Activated CD4-positive, alpha-beta T cell treated with anti-CD3 and anti-CD28 coated beads, Interleukin-2, amount 50 U/mL, for 1 hour (primary cell): ENCODE data around the gene BAMBI.

Experiments
- DNase-seq: peaks from one replicate; pipeline ENCODE4 v3.0.0-alpha.2; 2020

Gene BAMBI

GRCh38 chr10:28709001-28709710, 31.8 kb downstream of the BAMBI start:
- no peak for DNase-seq

GRCh38 chr10:28710202-28710886, 33.0 kb downstream of the BAMBI start:
- no peak for DNase-seq

- DNase-seq, result no peak
These were observed 33.7 kb downstream of the BAMBI start for GRCh38 chr10:28711041-28711440.

- DNase-seq, result no peak
These were observed 34.5 kb downstream of the BAMBI start for GRCh38 chr10:28711776-28712175.

GRCh38 chr10:28713626-28714352, 36.5 kb downstream of the BAMBI start:
- DNase-seq, result no peak

- DNase-seq, result no peak
These were observed 37.2 kb downstream of the BAMBI start for GRCh38 chr10:28714401-28715053.

- no peak for DNase-seq
These were observed 37.9 kb downstream of the BAMBI start for GRCh38 chr10:28715246-28715645.

- no peak for DNase-seq
These were observed 38.4 kb downstream of the BAMBI start for GRCh38 chr10:28715757-28716156.

- no peak for DNase-seq
These were observed 39.4 kb downstream of the BAMBI start for GRCh38 chr10:28716748-28717147.

GRCh38 chr10:28717656-28718201, 40.4 kb downstream of the BAMBI start:
- no peak for DNase-seq

GRCh38 chr10:28719789-28720436, 42.6 kb downstream of the BAMBI start:
- DNase-seq, result no peak

GRCh38 chr10:28721318-28721951, 44.1 kb downstream of the BAMBI start:
- DNase-seq, result no peak

GRCh38 chr10:28722065-28722803, 44.9 kb downstream of the BAMBI start:
- no peak for DNase-seq

- no peak for DNase-seq
These were observed 51.0 kb downstream of the BAMBI start for GRCh38 chr10:28728366-28728765.

GRCh38 chr10:28730031-28730778, 52.9 kb downstream of the BAMBI start:
- DNase-seq, result no peak

GRCh38 chr10:28732091-28732490, 54.8 kb downstream of the BAMBI start:
- DNase-seq, result no peak
